SU-DHL-6 (cell line): ENCODE data around the gene PPFIBP1.

Experiments
- EZH2phosphoT487 ChIP-seq: fragments of 200-600 bp; sonication (generic), shearing (Covaris generic); conservative IDR thresholded peaks from 2 replicates; pipeline ENCODE4 v1.6.1; 2018; ENCODE audit warnings: mild to moderate bottlenecking, antibody characterized with exemption, low read length, moderate library complexity, mixed read lengths
- TF ChIP-seq, protein P1 (sequence below): fragments of 200-600 bp; sonication (generic); IDR thresholded peaks from one replicate; pipeline ENCODE4 v1.5.1; 2017; ENCODE audit warnings: antibody characterized with exemption, mild to moderate bottlenecking, low read length, moderate library complexity; ENCODE audit not compliant: insufficient read depth, poor library complexity, severe bottlenecking

GRCh38 chr12:27730097-27730588, 206.1 kb downstream of the PPFIBP1 start:
- TF ChIP-seq, protein P1, sequence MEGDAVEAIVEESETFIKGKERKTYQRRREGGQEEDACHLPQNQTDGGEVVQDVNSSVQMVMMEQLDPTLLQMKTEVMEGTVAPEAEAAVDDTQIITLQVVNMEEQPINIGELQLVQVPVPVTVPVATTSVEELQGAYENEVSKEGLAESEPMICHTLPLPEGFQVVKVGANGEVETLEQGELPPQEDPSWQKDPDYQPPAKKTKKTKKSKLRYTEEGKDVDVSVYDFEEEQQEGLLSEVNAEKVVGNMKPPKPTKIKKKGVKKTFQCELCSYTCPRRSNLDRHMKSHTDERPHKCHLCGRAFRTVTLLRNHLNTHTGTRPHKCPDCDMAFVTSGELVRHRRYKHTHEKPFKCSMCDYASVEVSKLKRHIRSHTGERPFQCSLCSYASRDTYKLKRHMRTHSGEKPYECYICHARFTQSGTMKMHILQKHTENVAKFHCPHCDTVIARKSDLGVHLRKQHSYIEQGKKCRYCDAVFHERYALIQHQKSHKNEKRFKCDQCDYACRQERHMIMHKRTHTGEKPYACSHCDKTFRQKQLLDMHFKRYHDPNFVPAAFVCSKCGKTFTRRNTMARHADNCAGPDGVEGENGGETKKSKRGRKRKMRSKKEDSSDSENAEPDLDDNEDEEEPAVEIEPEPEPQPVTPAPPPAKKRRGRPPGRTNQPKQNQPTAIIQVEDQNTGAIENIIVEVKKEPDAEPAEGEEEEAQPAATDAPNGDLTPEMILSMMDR = no peak
- TF ChIP-seq EZH2phosphoT487 = no peak
